Measurements from ENCODE around the gene CUX1.
"Not testable (repeated sequence)": the region's sequence is repeated elsewhere in the genome, so short reads cannot be mapped to it uniquely, and the experiment has no call there.

Gene CUX1

DNA sequence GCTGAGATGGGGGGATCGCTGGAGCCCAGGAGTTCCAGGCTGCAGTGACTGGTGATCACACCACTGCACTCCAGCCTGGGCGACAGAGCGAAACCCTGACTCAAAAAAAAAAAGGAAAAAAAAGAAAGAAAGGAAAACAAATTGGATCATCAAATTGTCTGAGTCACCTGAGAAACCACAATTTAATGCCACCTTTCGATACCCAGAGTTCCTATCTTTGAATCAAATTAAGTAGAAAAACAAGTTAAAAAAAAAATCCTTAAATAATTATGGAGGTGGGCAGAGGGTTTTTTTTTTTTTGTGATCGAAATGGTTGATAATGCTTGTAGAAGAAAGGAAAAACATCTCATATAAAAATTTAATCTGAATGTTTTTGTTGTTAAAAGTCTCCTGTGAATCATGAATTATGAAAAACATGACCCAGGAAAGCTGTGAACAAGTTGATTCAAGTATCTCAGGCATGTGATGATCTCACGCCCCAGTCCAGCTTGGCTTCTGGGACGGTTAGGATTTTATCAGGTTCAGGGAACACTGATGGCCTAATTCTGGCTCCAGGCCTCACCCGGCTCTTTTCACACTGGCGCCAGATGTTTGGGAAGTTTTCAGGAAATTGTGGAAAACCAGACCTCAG lies 25.3 kb upstream of the CUX1 start:
- TF ChIP-seq, protein P1, sequence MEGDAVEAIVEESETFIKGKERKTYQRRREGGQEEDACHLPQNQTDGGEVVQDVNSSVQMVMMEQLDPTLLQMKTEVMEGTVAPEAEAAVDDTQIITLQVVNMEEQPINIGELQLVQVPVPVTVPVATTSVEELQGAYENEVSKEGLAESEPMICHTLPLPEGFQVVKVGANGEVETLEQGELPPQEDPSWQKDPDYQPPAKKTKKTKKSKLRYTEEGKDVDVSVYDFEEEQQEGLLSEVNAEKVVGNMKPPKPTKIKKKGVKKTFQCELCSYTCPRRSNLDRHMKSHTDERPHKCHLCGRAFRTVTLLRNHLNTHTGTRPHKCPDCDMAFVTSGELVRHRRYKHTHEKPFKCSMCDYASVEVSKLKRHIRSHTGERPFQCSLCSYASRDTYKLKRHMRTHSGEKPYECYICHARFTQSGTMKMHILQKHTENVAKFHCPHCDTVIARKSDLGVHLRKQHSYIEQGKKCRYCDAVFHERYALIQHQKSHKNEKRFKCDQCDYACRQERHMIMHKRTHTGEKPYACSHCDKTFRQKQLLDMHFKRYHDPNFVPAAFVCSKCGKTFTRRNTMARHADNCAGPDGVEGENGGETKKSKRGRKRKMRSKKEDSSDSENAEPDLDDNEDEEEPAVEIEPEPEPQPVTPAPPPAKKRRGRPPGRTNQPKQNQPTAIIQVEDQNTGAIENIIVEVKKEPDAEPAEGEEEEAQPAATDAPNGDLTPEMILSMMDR (IDR thresholded peaks at IDR 0.05; ENCODE audit: low read depth, low read length), result no peak
- Histone ChIP-seq H3K9me3 (no peaks in the 10 kb centered on the region), H3K27me3 (no peaks in the 10 kb centered on the region), H3K4me1 (no peaks in the 10 kb centered on the region), H3K36me3 (no peaks in the 10 kb centered on the region), H3K4me3 (ENCODE audit: low read depth, low read length) (no peak overlapping the region)
- peak; percentile 30 for DNase-seq

DNA sequence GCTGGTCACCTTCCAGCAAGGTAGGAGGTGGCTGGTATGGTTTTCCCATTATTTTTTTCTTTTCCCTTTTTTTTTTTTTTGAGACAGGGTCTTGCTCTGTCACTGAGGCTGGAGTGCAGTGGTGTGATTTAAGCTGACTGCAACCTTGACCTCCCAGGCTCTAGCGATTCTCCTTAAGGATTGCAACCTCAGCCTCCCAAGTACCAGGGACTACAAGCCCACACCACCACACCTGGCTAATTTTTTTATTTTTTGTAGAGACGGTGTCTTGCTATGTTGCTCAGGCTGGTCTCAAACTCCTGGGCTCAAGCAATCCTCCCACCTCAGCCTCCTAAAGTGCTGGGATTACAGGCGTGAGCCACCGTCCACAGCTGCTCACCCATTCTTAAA lies 24.7 kb upstream of the CUX1 start:
- not testable (repeated sequence) for H3K9me3 ChIP-seq; H3K4me1 ChIP-seq; DNase-seq; H3K27me3 ChIP-seq; H3K36me3 ChIP-seq; H3K4me3 ChIP-seq (ENCODE audit: low read depth, low read length)

DNA sequence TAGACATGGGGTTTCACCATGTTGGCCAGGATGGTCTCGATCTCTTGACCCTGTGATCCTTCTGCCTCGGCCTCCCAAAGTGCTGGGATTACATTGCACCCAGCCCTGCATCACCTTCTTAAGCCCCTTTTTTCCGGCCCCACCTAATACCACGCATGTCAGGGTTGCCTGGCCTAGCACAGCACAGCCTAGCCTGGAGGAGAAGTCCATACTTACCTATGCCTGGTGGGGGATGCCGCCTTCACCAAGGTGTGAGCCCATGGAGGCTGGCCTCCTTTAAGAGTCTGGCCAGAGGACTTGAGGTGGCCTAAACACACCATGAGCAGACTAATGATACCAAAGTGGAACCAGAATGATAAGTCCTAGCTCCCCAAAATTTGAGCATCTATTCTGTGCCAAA lies 22.0 kb upstream of the CUX1 start:
- no peak overlapping the region for H3K4me3 ChIP-seq (ENCODE audit: low read depth, low read length)
- H3K4me1 ChIP-seq, result no peaks in the 10 kb centered on the region
- no peaks in the 10 kb centered on the region for H3K36me3 ChIP-seq
- TF ChIP-seq, protein P1 (IDR thresholded peaks at IDR 0.05; ENCODE audit: low read depth, low read length), result no peak
- peaks cover 10% of the 10 kb centered on the region for H3K27me3 ChIP-seq
- DNase-seq, result no peak
- H3K9me3 ChIP-seq, result no peaks in the 10 kb centered on the region

DNA sequence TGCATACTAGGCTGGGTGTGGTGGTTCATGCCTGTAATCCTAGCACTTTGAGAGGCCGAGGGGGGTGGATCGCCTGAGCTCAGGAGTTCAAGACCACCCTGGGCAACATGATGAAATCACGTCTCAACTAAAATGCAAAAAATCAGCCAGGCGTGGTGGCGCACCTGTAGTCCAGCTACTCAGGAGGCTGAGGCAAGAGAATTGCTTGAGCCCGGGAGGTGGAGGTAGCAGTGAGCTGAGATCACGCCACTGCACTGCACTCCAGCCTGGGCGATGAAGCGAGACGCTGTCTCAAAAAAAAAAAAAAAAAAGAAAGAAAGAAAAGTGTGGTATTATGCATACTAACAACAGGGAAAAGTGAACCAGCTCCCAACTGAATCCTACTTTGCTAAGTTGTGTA lies 19.3 kb upstream of the CUX1 start:
- peaks cover 31% of the 10 kb centered on the region for H3K27me3 ChIP-seq
- not testable (repeated sequence) for H3K36me3 ChIP-seq; H3K4me3 ChIP-seq (ENCODE audit: low read depth, low read length); H3K9me3 ChIP-seq; H3K4me1 ChIP-seq; DNase-seq

DNA sequence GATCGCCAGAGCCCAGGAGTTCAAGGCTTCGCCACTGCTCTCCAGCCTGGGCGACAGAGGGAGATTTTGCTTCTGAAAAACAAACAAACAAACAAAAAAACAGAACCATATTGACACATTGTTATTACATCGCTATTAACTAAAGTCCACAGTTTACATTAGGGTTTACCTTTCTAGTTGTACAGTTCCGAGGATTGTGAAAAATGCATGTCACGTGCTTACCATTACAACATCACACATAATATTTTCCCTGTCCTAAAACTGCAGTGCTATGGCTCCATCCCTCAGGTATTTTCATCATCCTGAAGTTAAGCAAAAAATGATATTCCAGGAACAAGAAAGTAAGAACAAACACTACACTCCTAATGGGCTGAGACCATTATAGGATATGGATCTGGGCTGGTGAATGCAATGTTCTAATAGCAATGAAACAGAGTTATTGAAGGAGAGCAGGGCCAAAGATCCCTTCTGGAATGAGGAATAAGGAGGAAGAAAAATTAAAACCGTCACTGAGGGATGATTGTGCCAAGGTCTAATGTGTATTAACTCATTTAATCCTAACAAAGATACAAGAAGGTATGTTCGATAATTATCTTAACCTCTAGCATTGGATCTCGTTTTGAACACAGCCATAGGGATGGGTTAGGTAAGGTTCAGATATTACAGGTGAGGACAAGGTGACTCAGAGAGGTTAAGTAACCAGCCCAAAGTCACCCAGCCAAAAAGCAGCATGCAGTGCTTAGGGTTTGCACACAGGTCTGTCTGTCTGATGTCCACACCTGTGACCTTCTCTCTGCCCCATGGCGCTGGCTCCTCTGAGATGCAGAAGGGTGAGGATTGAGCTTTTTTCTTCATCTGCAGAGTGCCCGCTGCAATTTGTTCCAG lies 14.0 kb upstream of the CUX1 start:
- H3K4me3 ChIP-seq (ENCODE audit: low read depth, low read length), result no peak overlapping the region
- peaks cover 55% of the 10 kb centered on the region for H3K27me3 ChIP-seq
- no peaks in the 10 kb centered on the region; the same call in 1 of the 2 replicates for H3K4me1 ChIP-seq
- no peaks in the 10 kb centered on the region for H3K9me3 ChIP-seq
- TF ChIP-seq, protein P1 (IDR thresholded peaks at IDR 0.05; ENCODE audit: low read depth, low read length), result no peak
- no peak for DNase-seq
- H3K36me3 ChIP-seq, result no peaks in the 10 kb centered on the region

DNA sequence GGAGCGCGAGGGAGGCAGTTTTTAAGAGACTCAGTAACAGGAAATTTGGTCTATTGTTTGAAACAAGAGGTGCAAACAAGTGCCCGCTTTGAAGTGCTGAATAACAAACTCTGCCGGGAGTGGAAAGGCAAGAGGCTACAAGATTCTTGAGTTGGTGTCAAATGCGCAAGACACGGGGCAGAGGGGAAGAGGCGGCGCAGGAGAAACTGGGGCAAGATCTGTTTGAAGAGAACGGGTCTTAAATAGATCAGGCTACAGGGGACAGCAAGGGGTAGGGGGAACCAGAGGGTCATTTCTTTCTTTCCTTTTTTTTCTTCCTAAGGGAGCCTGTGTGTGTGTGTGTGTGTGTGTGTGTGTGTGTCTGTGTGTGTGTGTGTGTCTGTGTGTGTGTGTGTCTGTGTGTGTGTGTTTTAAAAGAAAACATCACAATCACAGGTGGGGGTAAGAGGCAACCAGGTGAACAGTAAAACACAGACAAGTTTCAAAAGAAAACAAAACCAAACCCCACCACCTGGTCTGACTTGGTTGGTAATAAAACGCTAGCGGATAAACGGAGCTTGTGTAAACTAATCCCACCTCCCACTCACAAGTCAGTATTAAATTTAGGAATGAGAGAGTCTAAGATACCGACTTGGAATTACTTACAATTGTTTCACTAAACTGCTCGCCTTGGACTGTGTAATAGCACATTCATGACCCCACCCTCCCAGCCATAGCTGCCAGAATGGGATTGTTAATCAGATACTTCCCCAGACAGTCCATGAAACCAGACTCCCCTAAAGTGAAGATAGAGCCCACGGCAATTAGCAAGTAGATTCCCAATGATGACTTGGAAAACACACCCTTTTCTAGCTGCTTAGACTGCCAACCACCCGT lies 13.1 kb upstream of the CUX1 start:
- no peak overlapping the region for H3K4me3 ChIP-seq (ENCODE audit: low read depth, low read length)
- H3K36me3 ChIP-seq, result no peaks in the 10 kb centered on the region
- DNase-seq, result no peak
- no peaks in the 10 kb centered on the region; the same call in 1 of the 2 replicates for H3K4me1 ChIP-seq
- TF ChIP-seq, protein P1 (IDR thresholded peaks at IDR 0.05; ENCODE audit: low read depth, low read length), result no peak
- H3K9me3 ChIP-seq, result no peaks in the 10 kb centered on the region
- peaks cover 55% of the 10 kb centered on the region for H3K27me3 ChIP-seq

All from BE2C (cell line).